K562 (cell line): Measurements from ENCODE around the gene FRMPD1. TPM values are rescaled to one million over a fixed set of nuclear protein-coding genes. Genes with fewer than 3 reads are reported as not detected.

Experiments used
- CEBPB ChIP-seq: fragments of 450-650 bp; IDR thresholded peaks from 2 replicates; pipeline ENCODE4 v1.6.1; 2016; ENCODE audit warnings: missing genetic modification characterization, missing compliant biosample characterization
- CXXC5 ChIP-seq: fragments of 250-450 bp; sonication (Bioruptor Pico); IDR thresholded peaks from 2 replicates; pipeline ENCODE4 v1.8.0; 2022; ENCODE audit warnings: inconsistent platforms, mild to moderate bottlenecking, moderate library complexity
- EGR1 ChIP-seq: fragments of 450-650 bp; conservative IDR thresholded peaks from 2 replicates; pipeline ENCODE4 v1.6.1; 2017; ENCODE audit warnings: mild to moderate bottlenecking
- GTF2E2 ChIP-seq: fragments of 200-800 bp; sonication (Bioruptor generic); IDR thresholded peaks from 2 replicates; pipeline ENCODE4 v1.6.1; 2016; ENCODE audit warnings: missing genetic modification characterization, missing compliant biosample characterization
- MCM7 ChIP-seq, 2 experiments: fragments of 450-650 bp; IDR thresholded peaks; 2 replicates each; pipeline ENCODE4 v1.6.1; 2016 to 2018
- PCBP1 ChIP-seq: fragments of 200-400 bp; formaldehyde crosslinking; IDR thresholded peaks from 2 replicates; pipeline ENCODE4 v1.6.1; 2018; ENCODE audit warnings: mild to moderate bottlenecking, low read depth, low read length; ENCODE audit not compliant: poor library complexity, severe bottlenecking
- RAD21 ChIP-seq, 2 experiments: fragments of 250-450 bp in 1 of 2; fragments of 450-650 bp in 1 of 2; sonication (Bioruptor Pico) in 1 of 2; formaldehyde crosslinking in 1 of 2; IDR thresholded peaks in 1 of 2; conservative IDR thresholded peaks in 1 of 2; 2 replicates each; pipeline versions ENCODE4 v1.4.0 to v1.8.0; 2020 to 2022; ENCODE audit warnings: mild to moderate bottlenecking in 2 of 2, moderate library complexity in 1 of 2
- ZNF146 ChIP-seq: IDR thresholded peaks from one replicate; pipeline ENCODE4 v1.6.1; 2018; ENCODE audit warnings: missing compliant biosample characterization; ENCODE audit not compliant: unreplicated experiment
- ZNF316 ChIP-seq: fragments of 450-650 bp; IDR thresholded peaks from 2 replicates; pipeline ENCODE4 v1.6.1; 2016
- ZNF324 ChIP-seq: fragments of 250-450 bp; sonication (Bioruptor Pico); IDR thresholded peaks from 2 replicates; pipeline ENCODE4 v1.4.0; 2020; ENCODE audit warnings: mild to moderate bottlenecking
- polyA plus RNA-seq, 8 experiments: library from polyadenylated mRNA; depleted of rRNA in 4 of 8; stranded (reverse) in 5 of 8; unstranded in 3 of 8; fragments of >200 nt; fragmentation: Nextera tagmentation in 2 of 8; fragmentation: Illumina TruSeq in 1 of 8; extraction: Ambion mirVana in 2 of 8; extraction: Trizol in 1 of 8; gene quantifications; 2 replicates each; pipeline versions ENCODE4 v1.2.1 to v1.2.3, GENCODE V29; 2011 to 2014; ENCODE audit warnings: inconsistent platforms in 1 of 8, missing spikeins in 1 of 8
- total RNA-seq, 7 experiments: library from RNA; depleted of rRNA in 6 of 7; stranded (reverse); fragments of >200 nt in 6 of 7; fragmentation: Illumina TruSeq in 2 of 7; extraction: Trizol in 2 of 7; gene quantifications; 2 replicates each; pipeline versions ENCODE4 v1.2.1 to v1.2.3, GENCODE V29; 2011 to 2021; ENCODE audit warnings: low replicate concordance in 1 of 7
- TF ChIP-seq, protein P1 (sequence below): fragments of 250-450 bp; sonication (Bioruptor Pico); IDR thresholded peaks from 2 replicates; pipeline ENCODE4 v1.8.0; 2021; ENCODE audit warnings: mild to moderate bottlenecking, moderate library complexity
- TF ChIP-seq, protein P2 (sequence below): sonication (generic); formaldehyde crosslinking; IDR thresholded peaks from 2 replicates; pipeline ENCODE4 v1.8.0; 2022; ENCODE audit warnings: missing genetic modification reagents, mild to moderate bottlenecking, moderate library complexity, borderline replicate concordance
- TF ChIP-seq, protein P3 (sequence below): fragments of 250-450 bp; sonication (Bioruptor Pico); IDR thresholded peaks from 2 replicates; pipeline ENCODE4 v1.5.1; 2021; ENCODE audit warnings: mild to moderate bottlenecking
- TF ChIP-seq, protein P4 (sequence below): fragments of 250-450 bp; sonication (Bioruptor Pico); IDR thresholded peaks from 2 replicates; pipeline ENCODE4 v1.5.0; 2021
- TF ChIP-seq, protein P5 (sequence below): sonication (generic); formaldehyde crosslinking; IDR thresholded peaks from 2 replicates; pipeline ENCODE4 v1.8.0; 2023; ENCODE audit warnings: mild to moderate bottlenecking, missing genetic modification reagents
- TF ChIP-seq, protein P6 (sequence below): sonication (generic); formaldehyde crosslinking; IDR thresholded peaks from 2 replicates; pipeline ENCODE4 v1.8.0; 2022; ENCODE audit warnings: mild to moderate bottlenecking, missing genetic modification reagents

Gene FRMPD1
- total and polyA plus RNA-seq, 9 of the 15 experiments (the other 6 are each of a cell fraction or from before 2014, with no cell fraction given), result not detected

DNA sequence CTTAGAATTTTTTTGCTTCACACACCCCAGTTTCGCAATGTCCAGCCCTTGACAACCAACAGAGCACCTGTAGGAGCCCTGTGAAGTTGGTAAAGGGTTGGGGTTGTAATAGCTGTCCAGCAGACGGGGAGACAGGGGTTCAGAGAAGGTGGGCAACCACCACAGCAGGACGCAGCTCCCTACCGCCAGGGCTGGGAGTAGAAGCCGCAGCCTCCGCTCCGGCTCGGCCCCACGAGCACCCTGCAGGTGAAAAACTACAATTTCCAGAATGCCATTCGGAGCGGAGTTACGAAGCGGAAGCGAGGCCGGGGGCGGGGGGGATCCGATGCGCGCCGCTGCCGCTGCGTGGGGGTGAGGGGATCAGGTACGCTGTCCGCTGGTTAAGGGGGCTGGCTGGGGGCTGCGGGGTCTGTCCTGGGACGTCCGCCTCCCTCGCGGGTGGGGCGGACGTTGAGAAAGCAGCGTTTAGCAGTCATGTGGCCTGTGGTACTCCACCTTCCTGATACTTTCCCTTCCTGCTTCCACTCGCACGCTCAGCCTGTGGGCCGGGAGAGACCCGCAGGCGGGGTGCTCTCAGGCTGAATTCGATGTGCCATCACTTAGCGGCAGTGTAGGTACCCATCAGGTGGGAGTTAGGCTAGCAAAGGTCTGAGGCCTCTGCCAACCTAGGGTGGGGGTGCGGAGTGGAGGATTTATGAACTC, 102.9 kb downstream of the FRMPD1 start, which contains the start of gene TRMT10B (continued):
- TF ChIP-seq, protein P1, sequence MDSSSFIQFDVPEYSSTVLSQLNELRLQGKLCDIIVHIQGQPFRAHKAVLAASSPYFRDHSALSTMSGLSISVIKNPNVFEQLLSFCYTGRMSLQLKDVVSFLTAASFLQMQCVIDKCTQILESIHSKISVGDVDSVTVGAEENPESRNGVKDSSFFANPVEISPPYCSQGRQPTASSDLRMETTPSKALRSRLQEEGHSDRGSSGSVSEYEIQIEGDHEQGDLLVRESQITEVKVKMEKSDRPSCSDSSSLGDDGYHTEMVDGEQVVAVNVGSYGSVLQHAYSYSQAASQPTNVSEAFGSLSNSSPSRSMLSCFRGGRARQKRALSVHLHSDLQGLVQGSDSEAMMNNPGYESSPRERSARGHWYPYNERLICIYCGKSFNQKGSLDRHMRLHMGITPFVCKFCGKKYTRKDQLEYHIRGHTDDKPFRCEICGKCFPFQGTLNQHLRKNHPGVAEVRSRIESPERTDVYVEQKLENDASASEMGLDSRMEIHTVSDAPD, result no peak
- TF ChIP-seq CEBPB (tag), result peak; percentile 98
- TF ChIP-seq PCBP1, result peak; percentile 35
- TF ChIP-seq RAD21 (CRISPR knock-in tag; conservative IDR thresholded peaks at IDR 0.05 in 1 of 2, IDR thresholded peaks at IDR 0.05 in 1 of 2), result no peak
- TF ChIP-seq ZNF324 (CRISPR knock-in tag), result no peak
- TF ChIP-seq ZNF146 (CRISPR knock-in tag), result no peak
- TF ChIP-seq GTF2E2, result 0 out of 2 replicates have a peak, but pooled peaks have one; percentile 53
- peak; percentile 75 for TF ChIP-seq CXXC5 (CRISPR knock-in tag)
- TF ChIP-seq, protein P2, sequence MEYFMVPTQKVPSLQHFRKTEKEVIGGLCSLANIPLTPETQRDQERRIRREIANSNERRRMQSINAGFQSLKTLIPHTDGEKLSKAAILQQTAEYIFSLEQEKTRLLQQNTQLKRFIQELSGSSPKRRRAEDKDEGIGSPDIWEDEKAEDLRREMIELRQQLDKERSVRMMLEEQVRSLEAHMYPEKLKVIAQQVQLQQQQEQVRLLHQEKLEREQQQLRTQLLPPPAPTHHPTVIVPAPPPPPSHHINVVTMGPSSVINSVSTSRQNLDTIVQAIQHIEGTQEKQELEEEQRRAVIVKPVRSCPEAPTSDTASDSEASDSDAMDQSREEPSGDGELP (CRISPR knock-in tag), result peak; percentile 60; the same call in 1 of the 2 replicates
- TF ChIP-seq ZNF316, result peak; percentile 16; the same call in 1 of the 2 replicates
- TF ChIP-seq, protein P3, sequence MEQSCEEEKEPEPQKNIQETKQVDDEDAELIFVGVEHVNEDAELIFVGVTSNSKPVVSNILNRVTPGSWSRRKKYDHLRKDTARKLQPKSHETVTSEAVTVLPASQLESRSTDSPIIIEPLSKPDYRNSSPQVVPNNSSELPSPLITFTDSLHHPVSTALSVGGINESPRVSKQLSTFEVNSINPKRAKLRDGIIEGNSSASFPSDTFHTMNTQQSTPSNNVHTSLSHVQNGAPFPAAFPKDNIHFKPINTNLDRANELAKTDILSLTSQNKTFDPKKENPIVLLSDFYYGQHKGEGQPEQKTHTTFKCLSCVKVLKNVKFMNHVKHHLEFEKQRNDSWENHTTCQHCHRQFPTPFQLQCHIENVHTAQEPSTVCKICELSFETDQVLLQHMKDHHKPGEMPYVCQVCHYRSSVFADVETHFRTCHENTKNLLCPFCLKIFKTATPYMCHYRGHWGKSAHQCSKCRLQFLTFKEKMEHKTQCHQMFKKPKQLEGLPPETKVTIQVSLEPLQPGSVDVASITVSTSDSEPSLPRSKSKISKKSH (CRISPR knock-in tag), result no peak
- peak; percentile 79 for TF ChIP-seq EGR1
- TF ChIP-seq, protein P4, sequence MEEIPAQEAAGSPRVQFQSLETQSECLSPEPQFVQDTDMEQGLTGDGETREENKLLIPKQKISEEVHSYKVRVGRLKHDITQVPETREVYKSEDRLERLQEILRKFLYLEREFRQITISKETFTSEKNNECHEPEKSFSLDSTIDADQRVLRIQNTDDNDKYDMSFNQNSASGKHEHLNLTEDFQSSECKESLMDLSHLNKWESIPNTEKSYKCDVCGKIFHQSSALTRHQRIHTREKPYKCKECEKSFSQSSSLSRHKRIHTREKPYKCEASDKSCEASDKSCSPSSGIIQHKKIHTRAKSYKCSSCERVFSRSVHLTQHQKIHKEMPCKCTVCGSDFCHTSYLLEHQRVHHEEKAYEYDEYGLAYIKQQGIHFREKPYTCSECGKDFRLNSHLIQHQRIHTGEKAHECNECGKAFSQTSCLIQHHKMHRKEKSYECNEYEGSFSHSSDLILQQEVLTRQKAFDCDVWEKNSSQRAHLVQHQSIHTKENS (CRISPR knock-in tag), result no peak
- TF ChIP-seq MCM7 (IDR thresholded peaks at IDR 0.05), result no peak
- TF ChIP-seq, protein P5, sequence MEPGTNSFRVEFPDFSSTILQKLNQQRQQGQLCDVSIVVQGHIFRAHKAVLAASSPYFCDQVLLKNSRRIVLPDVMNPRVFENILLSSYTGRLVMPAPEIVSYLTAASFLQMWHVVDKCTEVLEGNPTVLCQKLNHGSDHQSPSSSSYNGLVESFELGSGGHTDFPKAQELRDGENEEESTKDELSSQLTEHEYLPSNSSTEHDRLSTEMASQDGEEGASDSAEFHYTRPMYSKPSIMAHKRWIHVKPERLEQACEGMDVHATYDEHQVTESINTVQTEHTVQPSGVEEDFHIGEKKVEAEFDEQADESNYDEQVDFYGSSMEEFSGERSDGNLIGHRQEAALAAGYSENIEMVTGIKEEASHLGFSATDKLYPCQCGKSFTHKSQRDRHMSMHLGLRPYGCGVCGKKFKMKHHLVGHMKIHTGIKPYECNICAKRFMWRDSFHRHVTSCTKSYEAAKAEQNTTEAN (CRISPR knock-in tag), result 0 out of 2 replicates have a peak, but pooled peaks have one; percentile 7
- TF ChIP-seq, protein P6, sequence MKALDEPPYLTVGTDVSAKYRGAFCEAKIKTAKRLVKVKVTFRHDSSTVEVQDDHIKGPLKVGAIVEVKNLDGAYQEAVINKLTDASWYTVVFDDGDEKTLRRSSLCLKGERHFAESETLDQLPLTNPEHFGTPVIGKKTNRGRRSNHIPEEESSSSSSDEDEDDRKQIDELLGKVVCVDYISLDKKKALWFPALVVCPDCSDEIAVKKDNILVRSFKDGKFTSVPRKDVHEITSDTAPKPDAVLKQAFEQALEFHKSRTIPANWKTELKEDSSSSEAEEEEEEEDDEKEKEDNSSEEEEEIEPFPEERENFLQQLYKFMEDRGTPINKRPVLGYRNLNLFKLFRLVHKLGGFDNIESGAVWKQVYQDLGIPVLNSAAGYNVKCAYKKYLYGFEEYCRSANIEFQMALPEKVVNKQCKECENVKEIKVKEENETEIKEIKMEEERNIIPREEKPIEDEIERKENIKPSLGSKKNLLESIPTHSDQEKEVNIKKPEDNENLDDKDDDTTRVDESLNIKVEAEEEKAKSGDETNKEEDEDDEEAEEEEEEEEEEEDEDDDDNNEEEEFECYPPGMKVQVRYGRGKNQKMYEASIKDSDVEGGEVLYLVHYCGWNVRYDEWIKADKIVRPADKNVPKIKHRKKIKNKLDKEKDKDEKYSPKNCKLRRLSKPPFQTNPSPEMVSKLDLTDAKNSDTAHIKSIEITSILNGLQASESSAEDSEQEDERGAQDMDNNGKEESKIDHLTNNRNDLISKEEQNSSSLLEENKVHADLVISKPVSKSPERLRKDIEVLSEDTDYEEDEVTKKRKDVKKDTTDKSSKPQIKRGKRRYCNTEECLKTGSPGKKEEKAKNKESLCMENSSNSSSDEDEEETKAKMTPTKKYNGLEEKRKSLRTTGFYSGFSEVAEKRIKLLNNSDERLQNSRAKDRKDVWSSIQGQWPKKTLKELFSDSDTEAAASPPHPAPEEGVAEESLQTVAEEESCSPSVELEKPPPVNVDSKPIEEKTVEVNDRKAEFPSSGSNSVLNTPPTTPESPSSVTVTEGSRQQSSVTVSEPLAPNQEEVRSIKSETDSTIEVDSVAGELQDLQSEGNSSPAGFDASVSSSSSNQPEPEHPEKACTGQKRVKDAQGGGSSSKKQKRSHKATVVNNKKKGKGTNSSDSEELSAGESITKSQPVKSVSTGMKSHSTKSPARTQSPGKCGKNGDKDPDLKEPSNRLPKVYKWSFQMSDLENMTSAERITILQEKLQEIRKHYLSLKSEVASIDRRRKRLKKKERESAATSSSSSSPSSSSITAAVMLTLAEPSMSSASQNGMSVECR (CRISPR knock-in tag), result 0 out of 2 replicates have a peak, but pooled peaks have one; percentile 23
